ENCODE results near the gene RORB.
"Not testable (repeated sequence)": the region's sequence is repeated elsewhere in the genome, so short reads cannot be mapped to it uniquely, and the experiment has no call there.

RORB gene

DNA sequence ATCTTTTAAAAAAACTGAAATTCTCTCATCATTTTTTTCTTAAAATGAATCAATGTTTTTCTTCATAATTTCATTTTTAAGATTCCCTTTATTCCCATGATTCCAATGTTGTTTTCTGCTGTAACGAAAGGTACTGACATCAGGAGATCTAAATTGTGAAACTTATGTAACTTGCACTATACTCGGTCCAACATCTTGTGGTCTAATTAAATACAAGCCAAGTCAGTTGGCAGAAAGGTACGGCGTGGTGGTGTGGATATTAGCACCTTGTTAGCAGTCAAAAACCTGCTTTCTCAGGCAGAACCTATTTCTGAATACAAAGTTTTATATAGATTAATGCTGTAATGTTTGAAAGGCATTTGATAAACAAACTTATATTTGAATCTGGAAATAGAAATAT, 20.1 kb downstream of the RORB start:
- no peak for DNase-seq

DNA sequence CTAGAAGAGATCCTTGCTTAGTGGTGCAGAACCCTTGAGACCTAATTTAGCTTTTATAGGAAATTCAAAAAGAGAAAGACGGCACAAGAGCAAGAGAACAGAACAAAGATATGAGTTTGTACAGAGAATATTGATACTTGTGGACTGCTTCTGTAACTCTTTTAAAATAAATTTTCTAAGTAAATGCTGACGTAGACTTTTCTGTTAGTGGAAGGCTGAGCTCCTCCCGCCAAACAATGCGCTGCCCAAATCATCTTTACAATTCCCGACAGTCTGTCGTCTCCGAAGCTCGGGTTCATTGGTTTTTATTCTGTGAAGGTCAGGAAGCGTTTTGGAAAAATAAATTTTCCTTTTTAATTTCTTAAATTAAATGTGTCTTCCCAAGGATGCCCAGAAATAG, 22.3 kb downstream of the RORB start:
- DNase-seq, result no peak

DNA sequence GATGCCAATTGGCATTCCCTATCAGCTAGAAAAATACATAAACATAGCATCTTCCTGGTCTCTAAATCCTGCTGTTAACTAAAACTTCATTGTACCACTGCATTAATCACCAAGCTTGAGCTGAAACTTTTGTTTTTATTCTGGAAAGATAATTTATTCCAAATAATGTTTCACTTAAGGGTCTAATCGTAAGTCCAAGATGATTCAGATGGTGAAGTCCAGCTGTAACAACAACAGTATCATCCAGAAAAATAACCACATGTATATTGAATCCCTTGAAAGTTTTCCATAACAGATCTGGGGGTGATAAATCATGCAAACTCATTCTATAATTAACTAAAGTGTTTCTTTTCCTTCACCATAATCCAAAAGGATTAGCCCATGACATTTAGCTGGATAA, 23.9 kb downstream of the RORB start:
- DNase-seq, result no peak

DNA sequence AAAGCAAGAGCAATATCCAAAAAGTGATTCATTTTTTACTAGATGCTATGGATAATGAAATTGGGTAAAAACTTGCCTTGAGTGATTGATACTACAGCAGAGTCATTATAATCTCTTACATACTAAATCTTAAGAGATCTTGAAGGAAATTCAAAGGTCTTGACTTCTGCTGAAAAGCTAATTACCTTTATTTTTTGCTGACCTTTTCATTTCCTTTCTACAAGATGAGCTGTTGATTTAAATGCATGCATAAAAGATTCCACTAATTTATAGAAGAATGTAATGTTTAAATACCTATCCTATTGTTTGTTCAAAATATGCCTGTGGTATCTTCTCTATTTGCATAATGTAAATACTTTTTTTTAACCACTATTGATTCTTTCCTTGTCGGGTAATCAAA, 27.2 kb downstream of the RORB start:
- no peak for DNase-seq

DNA sequence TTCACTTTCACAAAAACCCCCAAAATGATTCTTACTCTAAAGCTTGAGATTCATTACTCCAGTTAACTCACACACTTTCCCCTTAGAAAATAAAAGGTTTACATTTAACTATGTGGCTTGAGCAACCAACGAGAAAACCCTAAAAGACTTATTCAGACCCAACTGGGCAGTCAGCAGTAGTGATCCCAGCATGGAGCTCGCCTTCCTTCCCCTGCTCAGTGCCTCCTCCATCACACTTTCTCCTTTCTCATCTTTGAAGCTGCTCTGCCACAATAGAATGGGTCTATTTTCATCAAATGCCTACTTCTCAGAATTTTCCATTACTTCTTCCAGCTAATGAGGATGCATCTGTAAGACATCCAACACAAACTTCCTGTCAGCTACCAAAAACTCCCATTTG, 29.1 kb downstream of the RORB start:
- no peak for DNase-seq

DNA sequence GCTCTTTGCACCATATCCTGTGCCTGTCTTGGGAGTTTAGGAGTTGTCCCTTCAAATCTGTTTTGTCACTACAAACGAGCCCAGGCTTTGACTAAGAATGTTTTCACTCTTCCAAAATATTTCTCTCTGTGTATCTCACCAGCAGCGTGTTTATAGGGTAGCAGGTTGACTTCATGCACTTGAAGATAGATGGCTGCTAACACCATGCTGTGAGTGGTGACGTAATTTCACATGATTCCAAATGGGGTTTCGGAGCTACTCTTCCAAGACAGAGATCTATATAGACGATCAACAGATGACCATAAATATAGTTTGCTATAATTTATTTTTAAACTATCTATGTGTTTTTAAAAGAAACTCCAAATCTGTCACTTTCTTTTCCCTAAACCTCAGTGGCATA, 30.6 kb downstream of the RORB start:
- no peak for DNase-seq

DNA sequence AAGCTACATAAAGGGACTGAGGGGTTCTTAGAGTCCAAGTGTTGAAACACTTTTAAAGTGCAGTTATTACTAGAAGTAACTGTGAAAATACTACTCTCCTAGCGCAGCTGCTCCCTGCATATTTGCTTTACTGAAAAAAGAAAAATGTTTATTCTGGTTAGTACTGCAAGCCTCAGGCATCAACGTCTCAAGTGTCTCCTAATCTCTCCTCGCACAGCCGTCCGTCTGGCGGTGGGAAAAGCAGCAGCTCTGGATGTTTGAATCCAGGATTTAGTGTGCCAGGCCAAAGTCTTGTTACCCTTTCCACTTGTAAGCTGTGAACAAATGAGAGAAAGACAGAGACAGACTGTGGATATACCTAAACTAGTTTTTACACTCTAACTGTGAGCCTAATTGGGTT, 31.1 kb downstream of the RORB start:
- no peak for DNase-seq

DNA sequence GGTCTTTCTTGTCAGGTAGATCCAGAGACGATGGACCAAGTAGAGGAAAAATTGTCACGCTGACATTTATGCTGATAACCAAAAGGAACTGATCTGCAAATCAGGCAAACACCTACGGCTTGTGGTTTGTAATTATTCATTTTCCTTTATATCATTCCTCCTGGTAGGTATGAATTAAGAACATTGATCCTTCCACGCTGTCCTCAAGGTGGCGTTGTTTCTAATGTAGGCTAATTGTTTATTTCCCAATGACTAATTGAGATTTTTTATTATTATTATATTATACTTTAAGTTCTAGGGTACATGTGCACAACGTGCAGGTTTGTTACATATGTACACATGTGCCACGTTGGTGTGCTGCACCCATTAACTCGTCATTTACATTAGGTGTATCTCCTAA, 33.3 kb downstream of the RORB start:
- not testable (repeated sequence) for DNase-seq

DNA sequence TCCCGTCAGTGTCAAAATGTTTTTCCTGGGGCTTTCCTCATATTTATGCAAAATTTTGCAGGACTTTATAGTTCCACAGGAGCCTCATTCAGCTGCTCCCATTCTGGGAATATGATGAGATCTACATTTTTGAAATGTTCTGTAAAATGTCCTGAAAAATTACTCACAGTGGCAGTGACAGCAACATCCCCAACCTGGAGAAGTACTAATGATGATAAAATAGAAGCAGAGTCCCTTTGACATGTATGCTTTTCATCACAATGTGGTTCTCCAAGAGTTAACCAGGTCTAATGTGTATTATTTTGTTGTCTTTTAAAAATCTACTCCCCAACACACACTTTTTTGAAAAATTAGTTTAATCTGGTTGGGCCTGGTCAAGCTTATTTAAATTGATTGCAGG, 36.1 kb downstream of the RORB start:
- DNase-seq, result no peak

DNA sequence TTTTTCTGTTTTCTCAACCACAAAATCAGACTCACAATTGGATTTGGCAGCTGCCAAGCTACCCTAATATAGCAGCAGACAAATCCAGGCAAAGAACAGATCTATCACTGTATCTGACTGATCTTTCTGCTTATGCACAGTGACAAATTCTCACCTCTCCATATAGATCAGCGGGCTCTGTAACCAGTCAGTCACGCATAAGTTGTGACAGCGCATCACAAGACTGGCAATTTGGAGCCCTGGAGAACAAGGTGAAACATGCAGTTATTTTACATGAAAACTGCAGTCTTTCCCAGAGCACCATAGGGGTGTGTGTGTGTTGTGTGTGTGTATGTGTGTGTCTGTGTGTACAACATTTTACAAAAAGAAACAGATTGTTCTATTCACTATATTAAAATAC, 37.7 kb downstream of the RORB start:
- DNase-seq, result no peak

DNA sequence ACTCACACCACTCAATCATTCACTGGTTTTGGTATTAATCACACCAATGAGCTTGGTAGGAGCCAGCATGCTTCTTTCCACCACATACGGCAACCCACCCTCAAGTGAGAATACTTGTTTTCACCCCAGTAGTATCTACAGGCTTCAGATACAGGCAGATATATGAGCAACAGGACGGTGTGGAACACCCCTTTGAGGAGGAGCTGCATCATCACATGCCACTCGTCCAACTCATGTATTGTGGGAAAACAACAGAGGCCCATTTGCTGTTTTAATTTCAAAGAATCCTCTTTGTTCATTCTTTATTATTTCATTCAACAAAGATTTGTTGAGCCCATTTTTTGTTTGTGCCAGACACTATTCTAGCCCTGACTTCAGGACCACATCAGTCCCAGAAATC, 46.0 kb downstream of the RORB start:
- no peak for DNase-seq

DNA sequence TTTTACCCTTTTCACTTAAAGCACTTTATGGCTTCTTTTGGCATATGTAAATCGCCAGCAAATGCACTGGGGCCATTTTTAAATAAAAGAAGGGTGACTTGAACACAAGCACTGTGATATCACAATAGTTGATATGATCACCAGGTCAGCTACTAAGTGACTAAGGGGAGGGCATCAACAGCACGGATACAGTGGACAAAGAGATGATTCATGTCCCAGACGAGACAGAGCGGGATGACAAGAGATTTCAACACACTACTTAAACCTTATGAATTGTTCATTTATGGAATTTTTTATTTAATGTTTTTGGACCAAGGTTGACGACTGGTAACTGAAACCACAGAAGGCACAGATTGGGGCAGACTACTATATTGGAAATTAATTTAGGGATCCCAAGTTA, 54.1 kb downstream of the RORB start:
- DNase-seq, result no peak

DNA sequence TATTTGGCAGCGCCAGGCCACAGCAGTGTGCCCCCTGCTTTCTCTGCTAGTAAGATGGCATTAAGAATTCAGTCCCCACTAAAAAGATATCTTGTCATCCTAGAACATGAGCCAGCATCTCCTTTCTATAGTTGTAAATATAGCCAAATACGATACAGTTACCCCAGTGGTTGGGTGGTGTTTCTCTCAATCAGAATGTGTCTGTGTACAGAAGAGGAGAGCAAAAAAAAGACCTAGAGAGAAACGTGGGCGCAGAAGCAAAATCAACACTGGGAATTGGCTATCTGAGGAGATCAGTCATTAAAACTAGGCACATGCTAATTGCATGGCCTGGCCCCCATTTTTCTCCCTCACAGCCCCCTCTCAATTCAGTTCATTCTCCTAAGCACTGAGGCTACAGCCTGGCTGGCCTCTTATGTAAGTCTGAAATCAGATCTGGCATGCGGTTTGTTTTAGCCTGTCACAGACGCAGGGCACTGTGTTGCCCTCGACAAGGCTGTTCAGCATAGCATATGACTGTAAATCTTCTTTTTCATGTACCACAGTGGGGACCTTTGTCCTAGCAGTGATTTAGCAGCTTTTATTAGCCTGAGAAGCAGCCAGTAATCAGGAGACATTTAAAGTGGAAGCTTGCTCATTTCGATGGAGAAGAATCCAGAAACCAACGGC, 57.8 kb downstream of the RORB start:
- no peak for DNase-seq

DNA sequence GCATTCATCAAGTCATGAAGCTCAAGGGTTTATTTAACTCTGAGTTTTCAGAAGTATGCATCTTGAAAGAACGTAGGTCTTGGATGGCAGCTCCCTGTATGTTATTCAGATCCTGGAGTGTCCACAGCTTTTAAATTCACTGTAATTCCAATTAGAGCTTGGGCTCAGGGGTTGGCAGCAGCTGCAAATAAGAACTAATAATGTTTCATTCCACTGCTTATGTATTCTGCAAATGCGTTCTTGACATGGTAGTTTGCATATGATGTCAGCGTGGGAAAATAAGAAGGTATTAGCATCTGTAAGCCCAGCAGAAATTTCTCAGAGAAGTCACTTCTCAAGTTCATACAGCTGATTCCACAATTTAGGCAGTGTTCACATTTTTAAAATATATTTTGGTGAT, 58.4 kb downstream of the RORB start:
- no peak for DNase-seq

DNA sequence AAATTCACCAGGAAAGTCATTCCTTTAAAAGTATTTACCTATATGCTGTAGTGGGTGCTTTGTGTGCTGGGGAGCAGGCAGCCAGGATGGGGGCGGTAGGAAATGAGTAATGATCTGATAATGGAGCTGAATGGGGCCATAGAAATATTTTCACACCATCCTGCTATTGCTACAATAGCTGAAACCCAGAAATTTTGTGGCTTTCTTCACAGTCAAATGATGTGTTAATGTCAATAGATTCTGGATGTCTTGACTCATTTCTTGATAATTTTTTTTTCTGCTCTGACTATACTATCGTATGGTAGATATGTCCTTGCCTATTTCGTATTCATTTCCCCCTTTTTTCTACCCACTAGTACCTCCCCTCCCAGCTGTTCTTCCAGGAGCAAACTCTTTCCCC, 59.5 kb downstream of the RORB start:
- DNase-seq, result peak; percentile 20

DNA sequence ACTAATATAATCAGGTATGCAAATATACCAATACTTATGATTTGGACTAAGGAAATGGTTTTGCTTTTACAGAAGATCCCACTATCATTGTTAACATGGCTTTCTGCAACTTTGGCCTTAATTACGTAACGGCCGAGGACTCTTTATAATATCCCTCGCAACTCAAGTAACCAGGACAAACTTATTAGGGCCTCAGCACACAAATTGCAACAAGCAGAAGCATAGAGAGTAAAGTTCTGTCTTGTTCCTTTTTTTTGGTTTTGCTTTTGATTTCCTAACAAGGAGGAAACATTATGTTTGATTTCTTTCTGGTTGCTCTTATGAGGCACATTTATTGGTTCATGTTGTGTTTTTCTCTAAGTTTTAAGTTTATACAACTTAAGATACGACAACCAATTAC, 60.4 kb downstream of the RORB start:
- DNase-seq, result no peak

DNA sequence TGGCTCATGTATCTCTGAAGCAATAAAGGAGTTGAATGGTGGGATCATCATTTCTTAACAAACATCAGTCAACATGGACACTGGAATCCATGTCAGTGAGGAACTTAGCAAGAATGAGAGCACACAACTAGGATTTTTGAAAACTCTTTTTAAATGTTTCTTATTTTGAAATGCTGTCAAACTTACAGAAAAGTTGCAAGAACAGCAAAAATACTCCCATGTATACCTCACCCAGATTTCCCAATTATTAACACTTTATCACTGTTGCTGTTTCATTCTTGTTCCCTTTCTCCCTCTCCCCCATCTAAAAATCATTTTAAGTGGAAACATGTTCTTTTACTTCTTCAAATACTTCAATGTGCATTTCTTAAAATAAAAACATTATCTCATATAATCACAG, 65.5 kb downstream of the RORB start:
- DNase-seq, result no peak

DNA sequence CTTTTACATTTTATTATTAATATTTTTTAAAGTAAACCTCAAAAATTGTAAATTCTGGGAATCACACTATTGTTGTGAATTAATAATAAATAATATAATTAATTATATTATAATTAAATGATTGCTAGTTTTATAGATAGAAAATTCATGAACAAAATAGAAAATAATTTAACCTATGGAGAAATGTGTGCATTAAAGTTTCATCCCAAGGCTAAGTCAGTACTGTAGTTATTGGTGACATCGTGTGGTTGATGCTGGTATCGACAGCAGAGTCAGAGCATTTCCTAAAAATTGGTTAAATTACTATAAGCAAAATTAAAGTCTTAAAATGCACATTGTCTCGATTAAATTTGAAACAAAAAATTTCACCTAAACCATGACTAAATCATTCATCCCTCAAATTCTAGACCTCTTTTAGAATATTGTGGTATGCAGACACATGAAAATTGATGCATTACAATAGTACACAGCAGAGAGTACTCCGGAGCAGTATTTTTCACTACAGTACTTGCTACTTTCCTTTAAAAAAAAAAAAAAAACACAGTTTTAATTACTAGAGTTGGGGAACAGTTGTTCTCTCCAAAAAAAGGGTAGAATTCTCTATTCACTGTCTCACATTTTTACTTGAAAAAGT, 73.9 kb downstream of the RORB start:
- DNase-seq, result no peak

DNA sequence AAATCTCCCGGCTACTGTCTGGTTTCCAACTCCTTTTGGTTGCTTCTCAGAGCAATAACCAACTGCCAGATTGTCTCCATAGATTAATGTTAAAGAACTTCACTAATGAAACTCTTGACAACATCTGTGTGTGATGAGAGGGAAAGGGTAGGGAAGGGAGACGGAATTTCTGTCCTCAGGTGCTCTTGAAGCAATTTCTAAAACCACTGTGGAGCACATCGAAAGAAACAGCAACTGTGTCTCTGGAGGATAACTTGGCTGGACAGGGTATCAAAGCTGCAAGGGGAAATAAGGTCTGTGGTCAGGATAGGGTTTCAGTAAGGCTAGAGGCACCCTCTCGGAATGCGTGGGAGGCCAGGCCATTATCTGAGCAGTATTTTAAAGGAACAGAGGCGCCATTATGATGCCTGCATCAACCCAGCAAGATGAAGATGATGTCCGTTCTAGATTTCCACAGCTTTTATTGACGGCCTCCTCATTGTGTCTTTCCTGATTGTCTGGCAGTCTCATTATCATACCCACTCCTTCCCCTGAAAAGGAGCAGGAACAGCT, 76.6 kb downstream of the RORB start:
- peak; percentile 31 for DNase-seq

DNA sequence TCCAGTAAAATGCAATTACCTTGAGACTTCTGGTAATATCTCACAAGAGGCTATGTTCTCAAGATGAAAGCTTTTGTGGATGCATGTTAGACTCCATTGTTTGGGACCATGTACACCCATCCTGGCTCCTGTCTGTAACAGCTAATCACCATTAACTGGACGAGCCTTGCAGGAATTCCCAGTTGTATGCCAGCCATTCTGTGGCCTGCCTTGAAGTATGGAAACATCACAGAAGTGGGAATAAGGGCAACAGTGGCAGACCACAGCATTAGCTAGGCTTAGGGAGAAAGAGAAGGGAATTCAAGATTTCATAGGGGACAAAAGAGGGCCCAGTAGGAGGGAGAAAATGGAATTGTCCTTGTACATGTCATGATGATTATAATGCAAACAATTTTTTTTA, 79.0 kb downstream of the RORB start:
- DNase-seq, result no peak

DNA sequence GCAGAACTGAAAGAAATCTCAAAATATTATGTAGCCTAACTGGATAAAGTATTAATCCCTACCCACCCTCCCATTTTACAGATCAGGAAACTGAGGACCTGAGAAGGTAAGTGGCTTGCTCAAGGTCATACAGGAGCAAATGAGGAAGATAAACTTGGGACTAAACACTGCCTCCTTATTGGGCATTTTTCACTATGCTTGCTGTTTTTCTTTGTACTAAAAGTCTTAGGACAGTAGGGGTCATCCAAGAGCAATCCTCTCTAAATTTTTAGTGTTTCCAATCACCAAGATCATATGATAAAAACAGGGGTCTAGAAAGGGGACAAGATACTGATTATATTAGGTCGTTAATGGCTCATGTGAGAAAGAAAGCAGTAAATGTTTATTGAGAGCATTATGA, 80.8 kb downstream of the RORB start:
- DNase-seq, result no peak

DNA sequence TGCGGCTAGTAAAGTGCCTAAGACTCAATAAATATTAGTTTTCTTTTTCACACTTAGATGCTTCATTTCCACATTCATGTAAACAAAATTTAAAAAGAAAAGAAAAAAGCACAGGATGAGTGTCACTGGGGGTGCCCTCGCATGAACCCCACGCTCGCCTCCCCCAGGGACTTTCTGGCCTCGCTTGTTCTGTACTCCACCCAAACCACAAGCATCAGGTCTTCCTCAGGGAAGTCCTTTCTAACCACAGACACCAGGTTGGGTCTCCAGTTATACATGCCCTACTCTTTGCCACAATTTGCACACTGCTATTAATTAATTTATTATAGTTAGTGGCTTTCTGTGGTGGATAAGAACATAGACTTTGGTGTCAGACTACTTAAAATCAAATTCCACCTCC, 92.4 kb downstream of the RORB start:
- DNase-seq, result no peak

DNA sequence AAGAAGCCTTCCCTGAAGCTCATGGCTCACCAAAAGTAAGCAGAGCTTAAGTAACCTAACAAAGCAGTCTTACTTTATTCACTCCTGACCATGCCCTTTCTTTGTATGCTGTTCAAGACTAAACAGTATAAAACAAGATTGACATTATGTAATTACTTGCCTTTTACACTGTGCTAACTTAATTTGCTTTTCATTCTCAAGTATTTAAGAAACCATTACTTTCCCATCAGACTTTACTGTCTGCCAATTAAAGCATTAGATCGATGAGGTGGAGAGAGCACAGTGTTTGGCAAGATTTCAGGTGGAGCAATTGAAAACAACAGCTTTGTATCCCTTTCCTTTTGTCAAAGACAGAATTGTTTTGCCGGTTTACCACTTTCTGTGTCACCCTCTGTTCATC, 98.2 kb downstream of the RORB start:
- no peak for DNase-seq

DNA sequence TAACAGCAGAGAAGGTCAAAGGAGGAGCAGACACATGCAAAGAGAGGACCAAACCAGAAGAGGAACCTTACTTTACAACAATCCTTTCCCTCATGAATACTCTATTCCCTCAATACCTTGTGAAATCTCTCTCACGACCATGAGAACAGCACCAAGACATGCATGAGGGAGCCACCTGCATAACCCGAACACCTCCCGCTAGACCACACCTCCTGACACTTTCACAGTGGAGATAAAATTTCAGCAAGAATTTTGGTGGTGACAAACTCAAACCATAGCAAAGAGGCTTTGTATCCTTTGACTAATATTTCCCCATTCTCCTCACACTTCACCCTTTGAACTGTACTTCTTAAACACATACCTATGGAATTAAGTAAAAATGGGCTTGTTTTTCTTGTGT, 101.7 kb downstream of the RORB start:
- DNase-seq, result no peak
